HCT116 (cell line): Measurements from ENCODE around the gene GSG1L. TPM values are rescaled to one million over a fixed set of nuclear protein-coding genes. Genes with fewer than 3 reads are reported as not detected.

ENCODE experiments used
- ATAC-seq: fragments of 200-7000 bp; cut with Tn5 transposase; 2 replicates; pipeline ENCODE4 v1.9.1; 2020; ENCODE audit warnings: mild to moderate bottlenecking, moderate library complexity
- BruUV-seq: library from RNA; stranded (reverse); fragments of 400-500 nt; replicated peaks from 2 replicates; lab custom pipeline; 2021; lab: Mats Ljungman, UMichigan
- CTCF ChIA-PET: fragments of 300-600 bp; sonication (Branson Sonifier 250); formaldehyde crosslinking; loops from one replicate; lab custom pipeline; 2021; ENCODE audit warnings: antibody characterized with exemption; lab: Charles Lee
- POLR2A ChIA-PET: fragments of 300-600, 350-600 bp; sonication (Branson Sonifier 250); formaldehyde crosslinking; loops from one replicate; lab custom pipeline; 2021; ENCODE audit warnings: antibody characterized with exemption; lab: Charles Lee
- RAD21 ChIA-PET, 2 experiments: fragments of 300-600 bp; sonication (Branson Sonifier 250); formaldehyde crosslinking; loops; one replicate each; lab custom pipeline; 2023; ENCODE audit warnings: low total read pairs in 2 of 2; ENCODE audit not compliant: uncharacterized antibody in 2 of 2, unreplicated experiment in 2 of 2, low non-redundant PET in 1 of 2; lab: Charles Lee
- DNase-seq: peaks from one replicate; pipeline ENCODE4 v3.0.0-alpha.2; 2010; ENCODE audit warnings: low read depth, low spot score
- H2AFZ ChIP-seq: fragments of 200-600 bp; shearing (Covaris generic), sonication (generic); 2 replicates; pipeline ENCODE4 v1.6.1; 2017; ENCODE audit warnings: low read depth, mixed run types, mixed read lengths, antibody characterized with exemption, low read length; ENCODE audit not compliant: poor library complexity, severe bottlenecking
- H3K27ac ChIP-seq: 2 replicates; pipeline ENCODE4 v1.5.1; 2012; ENCODE audit warnings: low read depth, low read length
- H3K27me3 ChIP-seq: fragments of 200-600 bp; sonication (generic); 2 replicates; pipeline ENCODE4 v1.6.1; 2016; ENCODE audit warnings: mixed run types, low read length, mixed read lengths; ENCODE audit not compliant: insufficient read depth
- H3K36me3 ChIP-seq, 2 experiments: fragments of 200-500 bp in 1 of 2; fragments of 200-600 bp in 1 of 2; sonication (Bioruptor generic) in 1 of 2; sonication (generic) in 1 of 2; 2 replicates each; pipeline versions ENCODE4 v1.5.1 to v1.6.1; 2014 to 2016; ENCODE audit warnings: low read length in 2 of 2, inconsistent platforms in 1 of 2, mixed read lengths in 1 of 2, mixed run types in 1 of 2; ENCODE audit not compliant: insufficient read depth in 2 of 2, control insufficient read depth in 1 of 2
- H3K4me1 ChIP-seq, 2 experiments: fragments of 200-600 bp in 1 of 2; sonication (generic) in 1 of 2; 2 replicates each; pipeline versions ENCODE4 v1.5.1 to v1.6.1; 2012 to 2017; ENCODE audit warnings: low read length in 2 of 2, inconsistent platforms in 1 of 2, mild to moderate bottlenecking in 1 of 2, mixed read lengths in 1 of 2, mixed run types in 1 of 2, moderate library complexity in 1 of 2; ENCODE audit not compliant: insufficient read depth in 2 of 2, control insufficient read depth in 1 of 2
- H3K4me2 ChIP-seq: fragments of 200-600 bp; sonication (generic); 2 replicates; pipeline ENCODE4 v1.6.1; 2017; ENCODE audit warnings: mixed run types, low read length, mixed read lengths
- H3K4me3 ChIP-seq, 2 experiments: fragments of 200-600 bp in 1 of 2; sonication (generic) in 1 of 2; replicated peaks in 1 of 2; 2 replicates each; pipeline ENCODE4 v1.5.1; 2011 to 2016; ENCODE audit warnings: low read length in 2 of 2, control low read depth in 1 of 2, low read depth in 1 of 2, mild to moderate bottlenecking in 1 of 2, mixed read lengths in 1 of 2, mixed run types in 1 of 2
- H3K79me2 ChIP-seq: fragments of 200-600 bp; sonication (generic); 2 replicates; pipeline ENCODE4 v1.6.1; 2017; ENCODE audit warnings: mild to moderate bottlenecking, mixed run types, low read length, moderate library complexity, mixed read lengths; ENCODE audit not compliant: insufficient read depth
- H3K9ac ChIP-seq: fragments of 200-600 bp; sonication (generic); 2 replicates; pipeline ENCODE4 v1.6.1; 2016; ENCODE audit warnings: low read length, mixed read lengths
- H3K9me2 ChIP-seq: fragments of 200-600 bp; sonication (generic), shearing (Covaris generic); 2 replicates; pipeline ENCODE4 v1.6.1; 2017; ENCODE audit warnings: mixed run types, mild to moderate bottlenecking, moderate library complexity; ENCODE audit not compliant: insufficient read depth
- H3K9me3 ChIP-seq, 2 experiments: fragments of 200-500 bp in 1 of 2; fragments of 200-600 bp in 1 of 2; sonication (Bioruptor generic) in 1 of 2; sonication (generic) in 1 of 2; 2 replicates each; pipeline ENCODE4 v1.6.1; 2014 to 2017; ENCODE audit warnings: low read length in 2 of 2, mixed read lengths in 2 of 2, inconsistent platforms in 1 of 2, low read depth in 1 of 2, mild to moderate bottlenecking in 1 of 2, mixed run types in 1 of 2, moderate library complexity in 1 of 2; ENCODE audit not compliant: control insufficient read depth in 1 of 2, insufficient read depth in 1 of 2
- H4K20me1 ChIP-seq: fragments of 200-600 bp; sonication (generic), shearing (Covaris generic); 2 replicates; pipeline ENCODE4 v1.6.1; 2017; ENCODE audit warnings: mixed run types, mild to moderate bottlenecking, moderate library complexity; ENCODE audit not compliant: insufficient read depth
- CBX3 ChIP-seq: IDR thresholded peaks from 2 replicates; pipeline ENCODE4 v1.6.1; 2012; ENCODE audit warnings: low read depth
- CTCF ChIP-seq, 3 experiments: fragments of 200-600 bp in 1 of 3; sonication (generic) in 1 of 3; IDR thresholded peaks in 2 of 3; conservative IDR thresholded peaks in 1 of 3; 2 replicates each; pipeline ENCODE4 v1.5.1; 2012 to 2017; ENCODE audit warnings: low read depth in 2 of 3, low read length in 2 of 3, antibody characterized with exemption in 1 of 3, borderline replicate concordance in 1 of 3, control low read depth in 1 of 3, mild to moderate bottlenecking in 1 of 3, mixed read lengths in 1 of 3, mixed run types in 1 of 3, moderate library complexity in 1 of 3; ENCODE audit not compliant: insufficient read depth in 1 of 3
- ELF1 ChIP-seq: IDR thresholded peaks from 2 replicates; pipeline ENCODE4 v1.6.1; 2012; ENCODE audit warnings: low read depth, borderline replicate concordance
- EZH2phosphoT487 ChIP-seq: fragments of 200-600 bp; IDR thresholded peaks from 2 replicates; pipeline ENCODE4 v1.6.1; 2018; ENCODE audit warnings: antibody characterized with exemption, borderline replicate concordance
- FOSL1 ChIP-seq: IDR thresholded peaks from 2 replicates; pipeline ENCODE4 v1.6.1; 2012; ENCODE audit warnings: low read depth
- JUND ChIP-seq: IDR thresholded peaks from 2 replicates; pipeline ENCODE4 v1.6.1; 2012
- RAD21 ChIP-seq: IDR thresholded peaks from 2 replicates; pipeline ENCODE4 v1.6.1; 2012; ENCODE audit warnings: low read depth, mild to moderate bottlenecking
- SP1 ChIP-seq: IDR thresholded peaks from 2 replicates; pipeline ENCODE4 v1.6.1; 2012; ENCODE audit warnings: low read depth
- ZBTB33 ChIP-seq: IDR thresholded peaks from 2 replicates; pipeline ENCODE4 v1.6.1; 2011; ENCODE audit warnings: mild to moderate bottlenecking, low read length, moderate library complexity; ENCODE audit not compliant: insufficient replicate concordance; ENCODE audit errors: extremely low read depth
- ZNF274 ChIP-seq: fragments of 200-500 bp; sonication (Bioruptor generic); IDR thresholded peaks from 2 replicates; pipeline ENCODE4 v1.6.1; 2014; ENCODE audit warnings: mild to moderate bottlenecking, low read depth, low read length, inconsistent platforms
- intact Hi-C: fragments of 100-400 bp; cut with micrococcal nuclease; formaldehyde crosslinking; loops from 2 replicates; pipeline ENCODE4 v1.10.0; 2022
- total RNA-seq: library from RNA; stranded (reverse); gene quantifications from one replicate; pipeline ENCODE4 v1.2.1, GENCODE V29; 2021; ENCODE audit not compliant: unreplicated experiment

The GSG1L gene
- total RNA-seq, 1 experiment from 2014 or later = not detected

GRCh38 chr16:27805828-27806351 lies 257.6 kb downstream of the GSG1L start:
- H3K27me3 ChIP-seq = peaks cover 46% of the 10 kb centered on the region
- ChIA-PET POLR2A (no interaction called here), CTCF (no interaction called here), RAD21 (no interaction called here)
- no peaks in the 10 kb centered on the region for H3K4me1 ChIP-seq
- no peaks in the 10 kb centered on the region for H3K79me2 ChIP-seq
- H3K9me2 ChIP-seq = no peaks in the 10 kb centered on the region
- no peak for TF ChIP-seq CTCF (IDR thresholded peaks at IDR 0.05 in 2 of 3, conservative IDR thresholded peaks at IDR 0.05 in 1 of 3; ENCODE audit: borderline replicate concordance in 1 of 3, insufficient read depth in 1 of 3, low read depth in 2 of 3, low read length in 2 of 3)
- TF ChIP-seq ZNF274 = no peak
- no peak for TF ChIP-seq JUND
- TF ChIP-seq SP1 = no peak
- no peak for TF ChIP-seq EZH2phosphoT487
- TF ChIP-seq CBX3 = no peak
- no peak for TF ChIP-seq RAD21
- no peak for TF ChIP-seq ZBTB33
- no peak for TF ChIP-seq FOSL1
- no peak for TF ChIP-seq ELF1
- no peak overlapping the region for H3K4me2 ChIP-seq
- H3K4me3 ChIP-seq = no peak overlapping the region
- H4K20me1 ChIP-seq = no peaks in the 10 kb centered on the region
- BruUV-seq = no TSS peak
- DNase-seq = no peak
- intact Hi-C loops = no loop called here
- H3K36me3 ChIP-seq = no peaks in the 10 kb centered on the region
- no peak for ATAC-seq
- no peaks in the 10 kb centered on the region for H3K9me3 ChIP-seq
- no peak overlapping the region for H3K27ac ChIP-seq
- H3K9ac ChIP-seq = no peak overlapping the region
- no peak overlapping the region for H2AFZ ChIP-seq
